Heart left ventricle (tissue), 16 donors: ENCODE measurements around the gene MAPKAP1. TPM values are rescaled to one million over a fixed set of nuclear protein-coding genes. Genes with fewer than 3 reads are reported as not detected.

Experiments used
- ATAC-seq, 4 donors: fragments of 200-7000 bp; cut with Tn5 transposase; one replicate each; pipeline ENCODE4 v1.9.1; 2020 to 2022; ENCODE audit warnings: moderate library complexity in 4 of 4, mild to moderate bottlenecking in 3 of 4, moderate number of reproducible peaks in 1 of 4
- DNase-seq, 5 donors: peaks; one replicate each; pipeline ENCODE4 v3.0.0-alpha.2; 2020
- H3K27ac ChIP-seq, 12 donors: fragments of 200-600 bp; sonication (generic) in 4 of 12; one replicate each; pipeline versions ENCODE4 v1.5.0 to v1.8.0; 2016 to 2022; ENCODE audit warnings: mild to moderate bottlenecking in 2 of 12
- H3K27me3 ChIP-seq, 9 donors: fragments of 200-600 bp; sonication (generic) in 2 of 9; one replicate each; pipeline versions ENCODE4 v1.5.1 to v1.8.0; 2016 to 2022; ENCODE audit warnings: mild to moderate bottlenecking in 3 of 9
- H3K36me3 ChIP-seq, 9 donors: fragments of 200-600 bp; sonication (generic) in 2 of 9; one replicate each; pipeline versions ENCODE4 v1.5.0 to v1.8.0; 2018 to 2022; ENCODE audit warnings: mild to moderate bottlenecking in 2 of 9
- H3K4me1 ChIP-seq, 12 donors: fragments of 200-600 bp; sonication (generic) in 4 of 12; one replicate each; pipeline versions ENCODE4 v1.5.0 to v1.8.0; 2016 to 2022; ENCODE audit warnings: mild to moderate bottlenecking in 3 of 12
- H3K4me3 ChIP-seq, 12 donors: fragments of 200-600 bp; sonication (generic) in 4 of 12; one replicate each; pipeline versions ENCODE4 v1.5.0 to v1.8.0; 2017 to 2022; ENCODE audit warnings: mild to moderate bottlenecking in 9 of 12, moderate library complexity in 4 of 12
- H3K9me3 ChIP-seq, 12 donors: fragments of 200-600 bp; sonication (generic) in 4 of 12; one replicate each; pipeline versions ENCODE4 v1.5.0 to v1.8.0; 2016 to 2022; ENCODE audit warnings: mild to moderate bottlenecking in 1 of 12
- CTCF ChIP-seq, 12 donors: fragments of 200-600 bp; sonication (generic) in 4 of 12; IDR thresholded peaks; one replicate each; pipeline versions ENCODE4 v1.5.0 to v1.8.0; 2018 to 2022; ENCODE audit warnings: antibody characterized with exemption in 12 of 12, mild to moderate bottlenecking in 5 of 12
- POLR2A ChIP-seq, 2 donors: fragments of 450-650 bp; IDR thresholded peaks; one replicate each; pipeline ENCODE4 v1.6.1; 2017; ENCODE audit warnings: antibody characterized with exemption in 2 of 2, mild to moderate bottlenecking in 2 of 2, moderate library complexity in 2 of 2
- WGBS, 4 donors: extraction: QIAGEN DNeasy Blood & Tissue Kit in 2 of 4; methylation state at CpG; one replicate each; pipeline versions ENCODE4 v1.1.5 to v1.1.7; 2013 to 2018; 5-methylcytosine and 5-hydroxymethylcytosine counted together
- intact Hi-C, 10 donors: fragments of 100-400 bp; cut with DNase I; formaldehyde crosslinking; loops; one replicate each; pipeline versions ENCODE4 v1.11.1 to v1.14.2; 2022
- polyA plus RNA-seq, 2 donors: library from polyadenylated mRNA; stranded (reverse); fragments of 200-250 nt; gene quantifications; one replicate each; pipeline ENCODE4 v1.2.3, GENCODE V29; 2013
- total RNA-seq, 9 donors: library from RNA; depleted of rRNA in 2 of 9; stranded (reverse); fragments of >200 nt in 2 of 9; fragmentation: NEBNext Ultra II Directional in 3 of 9; extraction: Animal tissue kit (Norgen Biotek cat#: 25700) in 3 of 9; gene quantifications; one replicate each; pipeline versions ENCODE4 v1.1.0 to v1.2.4, GENCODE V29; 2016 to 2023
- donor health status: ischemic (EF 13 %, LVEDD 7.1; RV severe dilation, severe dysfunction).
- donor health status: healthy with polysubstance abuse.
- donor health status: DM: no; HTN: yes; CAD: no.
- donor health status: DM: no; HTN: no; CAD: no.
- donor health status: ischemic (EF 25% LVEDD 6.9; RV normal size, moderate dysfunction).
- donor health status: ischemic (EF 25% LVEDD 5.7; RV mildly dilated, moderate dysfunction).
- donor health status: healthy.
- donor health status: DM: yes; HTN: yes; CAD: no.
- donor health status: ischemic (EF 35%, LVEDD 5.7; RV mildly dilated, moderate dysfunction).
- donor health status: nonischemic (EF 11% LVEDD 7.7; RV severe dilation, severe dysfunction).
- donor health status: DM: yes; HTN: yes; CAD: no.
- donor health status: PGD.
- donor health status: ischemic (EF 29% LVEDD 5.4; RV normal size, mild dysfunction).
- donor health status: nonischemic (EF 23%, LVEDD 6.1; RV moderate dilation, normal function).

MAPKAP1 gene
- total and polyA plus RNA-seq, 11 donors: 76.2 to 145 (median 124) TPM

GRCh38 chr9:125437771-125438221 lies 269.2 kb downstream of the MAPKAP1 start:
- TF ChIP-seq CTCF (IDR thresholded peaks at IDR 0.05): no peak
- no peak for TF ChIP-seq POLR2A (IDR thresholded peaks at IDR 0.05)
- no peaks in the 10 kb centered on the region for H3K9me3 ChIP-seq
- no peak for ATAC-seq
- intact Hi-C loops: no loop called here
- 88 to 93% (median 91%) methylated on average over 13 to 15 of the region's 15 CpGs for WGBS, 4 donors
- no peaks in the 10 kb centered on the region for H3K27me3 ChIP-seq
- H3K36me3 ChIP-seq: peaks cover 0 to 44% (median 31%) of the 10 kb centered on the region in 9 donors
- H3K4me3 ChIP-seq: no peak overlapping the region
- H3K4me1 ChIP-seq: no peaks in the 10 kb centered on the region
- no peak overlapping the region for H3K27ac ChIP-seq
- DNase-seq: peak in 1 of 5 donors; percentile 13

GRCh38 chr9:125436613-125437443 lies 270.2 kb downstream of the MAPKAP1 start:
- Histone ChIP-seq H3K27me3 (no peaks in the 10 kb centered on the region), H3K27ac (no peak overlapping the region), H3K4me3 (no peak overlapping the region), H3K36me3 (peaks cover 0 to 38% (median 31%) of the 10 kb centered on the region in 9 donors), H3K4me1 (no peaks in the 10 kb centered on the region), H3K9me3 (no peaks in the 10 kb centered on the region)
- 69 to 78% (median 72%) methylated on average over 20 to 24 of the region's 24 CpGs for WGBS, 4 donors
- DNase-seq: peak in 1 of 5 donors; percentile 29
- peak in 1 of 4 donors; percentile 24 for ATAC-seq
- TF ChIP-seq POLR2A (IDR thresholded peaks at IDR 0.05) (no peak), CTCF (IDR thresholded peaks at IDR 0.05) (no peak)
- intact Hi-C loops: no loop called here

DNA sequence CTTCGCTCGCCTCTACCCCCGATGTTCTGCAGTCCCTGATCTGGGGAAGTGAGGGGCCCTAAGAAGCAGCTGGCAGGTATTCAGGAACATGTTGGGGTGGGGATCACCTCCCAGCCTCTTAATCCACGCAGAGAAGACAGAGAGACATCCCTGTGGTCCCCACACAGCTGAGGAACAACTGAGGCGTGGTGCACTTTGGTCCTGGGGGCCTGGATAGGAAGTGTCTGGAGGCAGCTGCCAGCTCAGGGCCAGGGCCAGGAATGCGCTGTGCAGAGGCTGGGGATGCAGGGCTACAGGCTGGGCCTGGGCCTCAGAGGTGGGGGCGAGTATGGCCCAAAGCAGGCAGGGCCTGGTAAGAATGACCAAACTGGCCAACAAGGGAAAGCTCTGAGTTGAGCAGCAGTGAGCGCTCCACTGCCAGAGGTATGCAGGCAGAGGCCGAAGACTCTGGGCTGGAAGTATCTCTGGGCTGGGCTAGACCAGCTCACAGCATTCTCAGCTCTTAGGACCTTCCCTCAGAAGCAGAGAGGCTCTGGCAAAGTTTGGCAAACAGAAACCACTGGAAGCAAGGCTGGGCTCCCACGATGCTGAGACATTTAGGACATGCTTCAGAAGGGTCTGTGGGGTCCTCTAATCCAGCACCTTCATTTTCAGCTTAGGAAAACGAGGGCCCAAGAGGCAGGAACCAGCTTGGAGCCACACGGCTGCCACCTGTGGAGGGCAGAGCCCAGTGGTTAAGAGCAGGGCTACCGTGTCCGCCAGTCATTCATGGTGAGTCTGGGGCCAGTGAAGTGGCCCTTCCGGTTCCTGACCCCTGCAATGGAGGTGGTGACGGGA lies 271.0 kb downstream of the MAPKAP1 start:
- H3K9me3 ChIP-seq: no peaks in the 10 kb centered on the region
- intact Hi-C loops: no loop called here
- WGBS, 4 donors: 89 to 94% (median 93%) methylated on average over 9 to 16 of the region's 16 CpGs
- no peak for ATAC-seq
- no peak for TF ChIP-seq POLR2A (IDR thresholded peaks at IDR 0.05)
- no peak for TF ChIP-seq CTCF (IDR thresholded peaks at IDR 0.05)
- H3K4me3 ChIP-seq: no peak overlapping the region
- no peaks in the 10 kb centered on the region for H3K27me3 ChIP-seq
- no peaks in the 10 kb centered on the region for H3K4me1 ChIP-seq
- no peak overlapping the region for H3K27ac ChIP-seq
- H3K36me3 ChIP-seq: peaks cover 0 to 30% (median 26%) of the 10 kb centered on the region in 9 donors
- peak in 1 of 5 donors; percentile 15 for DNase-seq
